GM19452 (cell line): Measurements from ENCODE around the gene PPP3CB.
"Not testable (repeated sequence)": the region's sequence is repeated elsewhere in the genome, so short reads cannot be mapped to it uniquely, and the experiment has no call there.

Experiments used
- ATAC-seq: cut with Tn5 transposase; IDR thresholded peaks from one replicate; pipeline ENCODE4 v1.9.1; 2021; ENCODE audit not compliant: unreplicated experiment

PPP3CB gene

DNA sequence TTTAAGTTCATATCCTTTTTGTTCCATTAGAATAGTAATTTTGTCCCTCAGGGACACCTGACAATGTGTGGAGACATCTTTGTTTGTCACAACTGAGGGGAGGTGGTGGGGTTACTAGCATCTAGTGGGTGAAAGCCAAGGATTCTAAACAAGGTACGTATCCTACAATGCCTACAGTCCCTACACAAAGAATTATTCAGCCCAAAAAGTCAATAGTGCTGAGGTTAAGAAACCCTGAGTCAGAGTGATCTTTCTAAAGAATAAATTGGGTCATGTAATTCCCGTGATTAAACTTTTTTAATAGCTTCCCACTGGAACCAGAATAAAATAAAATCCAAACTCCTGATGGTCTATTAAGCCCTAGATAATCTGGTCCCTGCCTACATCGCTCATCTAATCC lies 79.3 kb downstream of the PPP3CB start:
- ATAC-seq = no peak

DNA sequence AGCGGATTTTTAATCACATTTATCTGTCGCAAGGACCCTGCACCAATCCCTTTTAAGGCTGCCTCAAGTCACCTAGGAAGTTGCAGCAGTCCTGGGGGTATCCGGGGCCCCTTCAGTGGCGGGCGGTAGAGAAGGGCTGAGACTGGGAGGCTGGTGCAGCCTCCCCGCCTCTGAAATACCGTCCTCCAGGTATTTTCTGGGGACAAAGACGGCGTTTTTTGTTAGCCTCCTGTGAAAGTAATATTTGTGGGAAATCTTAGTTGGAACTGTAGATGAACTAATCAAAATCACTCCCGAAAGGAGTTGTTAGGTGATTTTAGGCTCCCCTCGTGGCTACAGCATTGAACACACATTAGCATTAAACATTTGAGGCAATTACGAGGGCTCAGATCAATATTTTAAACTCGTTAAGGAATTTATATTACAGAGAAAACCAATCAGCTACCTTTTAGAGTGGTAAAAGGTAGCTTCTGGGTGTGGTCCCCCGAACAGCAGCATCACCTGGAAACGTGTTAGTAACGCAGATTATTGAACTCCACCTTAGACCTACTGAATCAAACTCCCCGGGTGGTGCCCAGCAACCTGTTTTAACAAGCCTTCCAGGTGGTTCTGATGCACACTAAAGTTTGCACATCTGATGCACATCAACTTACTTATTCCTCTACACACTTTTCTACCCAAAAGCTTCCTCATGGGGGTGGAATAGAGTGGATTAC lies 81.4 kb downstream of the PPP3CB start:
- ATAC-seq = no peak

DNA sequence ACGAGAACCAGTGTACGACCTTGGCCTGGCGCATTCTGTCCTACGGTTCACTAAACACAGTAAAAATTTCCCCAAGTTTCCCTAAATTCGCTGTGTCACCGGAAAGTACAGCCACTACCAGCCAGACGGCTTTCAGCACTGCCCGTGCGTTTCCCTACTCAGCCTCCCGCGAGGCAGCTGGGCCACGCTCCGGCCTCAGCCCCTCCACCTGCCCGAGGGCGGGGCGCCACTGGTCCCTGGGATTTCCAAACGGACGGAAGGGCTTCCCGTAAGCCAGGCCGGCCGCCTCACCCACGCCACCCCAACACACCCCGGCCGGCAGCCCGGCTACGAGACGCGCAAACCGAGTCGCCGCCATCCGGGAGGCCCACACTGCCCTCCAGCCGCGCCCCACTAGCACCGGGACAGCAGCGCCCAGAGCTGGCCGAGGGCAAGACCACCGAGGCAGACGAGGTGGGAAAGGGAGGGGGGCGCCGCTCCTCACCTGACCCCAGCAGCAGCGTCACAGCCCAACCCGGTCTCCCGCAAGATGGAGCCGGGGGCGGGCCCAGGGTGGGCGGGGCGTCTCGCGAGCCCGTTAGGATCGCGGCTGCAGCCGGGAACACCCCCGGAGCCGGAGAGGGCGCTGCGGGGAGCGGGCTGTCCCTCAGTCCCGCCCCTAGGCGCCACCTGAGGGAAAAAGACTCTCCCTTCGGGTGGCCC lies 82.1 kb downstream of the PPP3CB start, which contains the start of gene ANXA7:
Gene ANXA7 (minus strand): TSS at position 531 of the 702 bp plus-strand sequence. CDS start 13,202 bp downstream, outside the sequence.
- peak; percentile 92 for ATAC-seq

DNA sequence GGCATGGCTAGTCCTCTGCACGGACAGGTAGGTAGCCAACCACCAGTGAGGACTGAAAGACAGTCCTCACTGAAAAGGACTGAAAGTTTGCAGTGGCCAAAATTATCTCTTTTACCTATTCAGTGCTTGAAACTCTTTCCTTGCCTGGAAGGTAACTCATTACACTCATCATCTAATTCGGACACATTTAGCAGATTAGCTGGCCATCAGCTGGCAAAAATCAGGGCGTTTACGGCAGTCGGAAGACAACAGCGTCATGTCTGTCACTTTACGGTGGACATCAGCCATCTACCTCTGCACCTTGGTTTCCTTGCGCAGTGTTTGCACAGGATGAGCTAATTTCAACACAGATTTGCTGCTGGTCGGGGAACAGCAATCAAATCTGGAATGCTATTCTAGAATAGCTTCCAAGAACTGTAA lies 82.7 kb downstream of the PPP3CB start:
- ATAC-seq = peak; percentile 31

DNA sequence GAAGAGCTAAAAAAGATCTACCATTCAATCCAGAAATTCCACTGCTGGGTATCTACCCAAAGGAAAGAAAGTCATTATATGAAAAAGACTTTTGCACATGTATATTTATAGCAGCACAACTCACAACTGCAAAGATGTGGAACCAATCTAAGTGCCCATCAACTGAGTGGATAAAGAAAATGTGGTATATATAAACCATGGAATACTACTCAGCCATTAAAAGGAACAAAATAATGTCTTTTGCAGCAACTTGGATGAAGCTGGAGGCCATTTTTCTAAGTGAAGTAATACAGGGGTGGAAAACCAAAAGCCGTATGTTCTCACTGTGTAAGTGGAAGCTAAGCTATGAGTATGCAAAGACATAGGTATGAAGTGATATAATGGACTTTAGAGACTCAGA lies 84.9 kb downstream of the PPP3CB start:
- no peak for ATAC-seq

DNA sequence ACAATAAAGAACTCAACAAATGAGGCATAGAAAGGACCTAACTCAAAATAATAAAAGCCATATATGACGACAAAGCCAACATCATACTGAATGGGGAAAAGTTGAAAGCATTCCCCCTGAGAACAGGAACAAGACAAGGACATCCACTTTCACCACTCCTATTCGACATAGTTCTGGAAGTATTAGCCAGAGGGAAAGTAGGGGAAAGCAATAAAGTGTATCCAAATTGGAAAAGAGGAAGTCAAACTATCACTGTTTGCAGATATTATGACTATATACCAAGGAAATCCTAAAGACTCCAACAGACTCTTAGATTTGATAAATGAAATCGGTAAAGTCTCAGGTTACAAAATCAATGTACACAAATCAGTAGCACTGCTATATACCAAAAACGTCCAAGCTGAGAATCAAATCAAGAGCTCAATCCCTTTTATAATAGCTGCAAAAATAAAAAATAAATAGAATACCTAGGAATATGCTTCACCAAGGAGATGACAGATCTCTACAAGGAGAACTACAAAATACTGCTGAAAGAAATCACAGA lies 86.8 kb downstream of the PPP3CB start:
- no peak for ATAC-seq

DNA sequence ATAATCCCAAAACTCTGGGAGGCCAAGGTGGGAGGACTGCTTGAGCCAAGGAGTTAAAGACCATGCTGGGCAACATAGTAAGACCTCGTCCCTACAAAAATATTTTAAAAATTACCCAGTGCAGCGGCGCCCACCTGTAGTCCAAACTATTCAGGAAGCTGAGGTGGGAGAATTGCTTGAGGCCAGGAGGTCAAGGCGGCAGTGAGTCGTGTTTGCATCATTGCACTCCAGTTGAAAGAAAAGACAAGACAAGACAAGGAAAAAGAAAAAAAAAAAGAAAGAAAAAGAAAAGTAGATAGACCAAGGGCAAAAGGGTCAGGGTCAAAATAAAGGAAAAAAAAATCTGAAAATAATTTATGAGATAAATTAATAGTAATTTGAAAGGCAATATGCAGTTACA lies 87.8 kb downstream of the PPP3CB start:
- no peak for ATAC-seq

DNA sequence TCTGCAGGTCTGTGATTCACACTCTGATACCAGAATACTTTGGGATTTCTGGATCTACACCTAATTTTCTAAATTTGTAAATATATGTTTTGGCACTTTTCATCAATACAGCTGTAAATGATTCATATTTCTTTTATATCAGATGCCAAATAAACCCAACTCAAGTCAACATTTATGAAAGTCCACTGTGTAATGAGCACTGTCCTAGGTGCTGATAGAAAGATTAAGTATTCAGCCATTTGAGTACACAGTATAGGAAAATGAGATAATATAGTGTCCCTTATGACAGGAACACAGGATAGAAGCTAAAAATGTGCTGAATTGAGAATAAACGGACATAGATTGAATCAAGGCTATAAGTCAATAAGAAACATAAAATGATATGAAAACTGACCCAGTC lies 88.3 kb downstream of the PPP3CB start:
- no peak for ATAC-seq

DNA sequence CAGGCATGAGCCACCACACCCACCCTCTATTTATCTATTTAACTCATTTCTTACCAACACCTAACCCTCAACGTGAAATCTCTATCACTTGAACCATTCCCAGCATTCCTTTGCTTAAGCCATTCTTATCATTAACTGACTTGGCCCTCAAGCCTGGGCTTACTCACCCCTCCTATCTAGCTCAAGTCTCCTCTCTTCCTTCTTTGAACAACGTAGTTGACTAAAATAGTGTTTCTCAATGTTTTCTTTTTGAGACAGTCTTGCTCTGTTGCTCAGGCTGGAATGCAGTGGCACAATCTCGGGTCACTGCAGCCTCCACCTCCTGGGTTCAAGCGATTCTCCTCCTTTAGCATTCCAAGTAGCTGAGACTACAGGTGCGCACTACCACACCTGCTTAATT lies 89.0 kb downstream of the PPP3CB start:
- no peak for ATAC-seq

DNA sequence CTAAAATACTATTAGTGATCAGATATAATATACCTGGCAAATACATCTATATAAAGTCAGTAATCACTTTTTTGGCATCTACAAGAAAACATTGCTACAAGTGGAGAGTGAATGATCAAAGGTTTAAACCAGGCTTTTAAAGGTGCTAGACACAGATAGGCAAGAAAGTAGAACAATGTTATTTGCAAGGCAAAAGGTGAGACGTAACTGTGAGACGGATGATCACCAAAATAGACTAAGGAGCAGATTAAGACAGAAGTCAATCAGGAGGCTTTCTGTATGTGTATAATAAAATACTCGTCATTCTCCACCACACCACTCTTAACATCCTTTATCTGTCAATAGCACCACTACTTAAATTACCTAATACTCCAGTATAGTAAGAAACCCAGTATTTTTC lies 90.3 kb downstream of the PPP3CB start:
- ATAC-seq = no peak

DNA sequence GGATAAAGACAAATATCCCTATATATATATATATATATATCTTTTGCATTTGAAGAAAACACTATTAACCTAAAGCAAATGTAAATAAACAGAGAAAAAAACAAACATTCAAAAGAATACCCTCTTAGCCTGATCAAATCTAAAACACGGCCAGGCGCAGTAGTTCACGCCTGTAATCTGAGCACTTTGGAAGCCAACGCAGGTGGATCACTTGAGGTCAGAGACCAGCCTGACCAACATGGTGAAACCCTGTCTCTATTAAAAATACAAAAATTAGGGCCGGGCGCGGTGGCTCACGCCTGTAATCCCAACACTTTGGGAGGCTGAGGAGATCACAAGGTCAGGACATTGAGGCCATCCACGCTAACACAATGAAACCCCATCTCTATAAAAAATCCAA lies 91.1 kb downstream of the PPP3CB start:
- ATAC-seq = no peak

DNA sequence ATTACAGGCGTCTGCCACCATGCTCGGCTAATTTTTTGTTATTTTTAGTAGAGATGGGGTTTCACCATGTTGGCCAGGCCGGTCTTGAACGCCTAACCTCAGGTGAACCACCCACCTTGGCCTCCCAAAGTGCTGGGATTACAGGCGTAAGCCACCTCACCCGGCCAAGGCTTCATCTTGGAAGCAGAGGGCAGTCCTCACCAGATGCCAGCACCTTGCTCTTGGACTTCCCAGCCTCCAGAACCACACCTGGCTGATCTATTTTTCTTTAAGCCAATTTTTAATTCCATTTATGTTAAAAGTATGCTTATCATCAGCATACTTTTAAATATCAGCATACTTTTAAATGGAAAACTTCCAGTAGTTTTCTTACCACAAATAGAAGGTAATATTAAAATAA lies 94.2 kb downstream of the PPP3CB start:
- ATAC-seq = no peak

DNA sequence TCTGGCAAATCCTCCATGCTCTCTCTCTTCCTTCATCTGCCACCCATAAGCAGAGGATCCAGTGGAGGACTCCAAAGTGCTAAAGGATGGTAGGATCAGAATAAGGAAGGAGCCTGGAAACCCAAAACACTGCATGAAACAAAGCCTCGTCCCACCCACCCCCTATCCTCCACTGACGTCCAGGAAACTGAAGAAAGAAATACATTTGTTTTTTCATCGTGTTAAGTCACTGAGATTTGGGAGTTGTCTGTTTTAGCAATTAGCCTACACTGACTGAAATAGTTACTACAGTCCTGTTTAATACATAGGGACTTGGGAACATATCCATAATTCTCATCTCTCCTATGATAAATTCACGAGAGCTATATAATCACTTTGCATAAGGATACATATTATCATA lies 96.8 kb downstream of the PPP3CB start:
- no peak for ATAC-seq

DNA sequence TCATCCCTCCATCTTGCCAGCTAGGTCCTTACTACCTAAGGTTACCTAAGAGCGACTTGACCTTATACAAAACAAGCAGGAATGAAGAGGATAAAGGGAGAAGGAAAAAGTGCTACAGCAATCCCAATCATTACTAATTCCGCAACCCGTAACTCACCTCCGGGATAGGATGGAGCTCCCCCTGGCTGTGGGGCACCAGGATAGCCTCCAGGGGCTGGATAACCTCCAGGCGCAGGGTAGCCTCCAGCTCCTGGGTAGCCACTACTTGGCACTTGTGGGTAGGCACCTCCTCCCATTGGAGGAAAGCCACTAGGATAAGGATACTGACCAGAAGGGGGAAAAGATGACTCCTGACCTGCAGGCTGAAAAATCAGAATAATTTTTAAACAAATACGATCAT lies 97.8 kb downstream of the PPP3CB start:
- no peak for ATAC-seq

DNA sequence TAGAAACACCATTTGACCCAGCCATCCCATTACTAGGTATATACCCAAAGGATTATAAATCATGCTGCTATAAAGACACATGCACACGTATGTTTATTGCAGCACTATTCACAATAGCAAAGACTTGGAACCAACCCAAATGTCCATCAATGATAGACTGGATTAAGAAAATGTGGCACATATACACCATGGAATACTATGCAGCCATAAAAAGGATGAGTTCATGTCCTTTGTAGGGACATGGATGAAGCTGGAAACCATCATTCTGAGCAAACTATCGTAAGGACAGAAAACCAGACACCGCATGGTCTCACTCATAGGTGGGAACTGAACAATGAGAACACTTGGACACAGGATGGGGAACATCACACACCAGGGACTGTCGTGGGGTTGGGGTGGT lies 101.5 kb downstream of the PPP3CB start:
- not testable (repeated sequence) for ATAC-seq

DNA sequence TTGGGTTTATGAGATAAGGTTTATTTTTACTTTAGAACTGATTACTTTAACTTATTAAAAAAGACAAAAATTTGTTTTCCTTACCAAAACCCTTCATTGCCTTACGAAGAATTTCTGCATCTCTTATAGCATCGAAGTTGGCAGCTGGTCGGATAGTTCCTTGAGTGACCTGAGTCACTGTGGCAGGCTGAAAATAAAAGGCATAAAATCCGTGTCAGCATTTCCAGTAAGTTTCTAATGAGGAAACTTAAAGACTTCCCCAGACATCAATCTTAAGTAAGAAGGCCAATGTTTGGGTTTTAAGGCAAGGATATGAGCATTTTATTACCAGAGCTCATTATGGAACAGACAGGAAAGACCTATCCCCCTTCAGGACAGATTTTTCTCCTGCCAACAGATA lies 107.6 kb downstream of the PPP3CB start:
- no peak for ATAC-seq

DNA sequence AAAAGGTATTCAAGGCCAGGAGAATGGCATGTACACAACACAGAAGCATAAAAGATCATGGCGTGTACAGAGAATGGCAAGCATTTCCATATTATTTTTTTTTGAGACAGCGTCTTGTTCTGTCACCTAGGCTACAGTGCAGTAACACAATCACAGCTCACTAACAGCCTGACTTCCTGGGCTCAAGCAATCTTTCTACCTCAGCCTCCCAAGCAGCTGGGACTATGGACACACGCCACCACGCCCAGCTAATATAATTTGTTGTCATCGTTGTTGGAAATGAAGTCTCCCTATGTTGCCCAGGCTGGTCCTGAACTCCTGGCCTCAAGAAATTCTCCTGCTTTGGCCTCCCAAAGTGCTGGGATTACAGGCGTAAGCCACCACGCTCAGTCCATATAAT lies 109.2 kb downstream of the PPP3CB start:
- ATAC-seq = no peak
